Loucy (cell line): ENCODE data around the gene U2SURP.

Source experiments
- H2AFZ ChIP-seq: fragments of 200-600 bp; sonication (generic); 2 replicates; pipeline ENCODE4 v1.6.0; 2016; ENCODE audit warnings: antibody characterized with exemption, mild to moderate bottlenecking, low read length, moderate library complexity
- H3F3A ChIP-seq: fragments of 200-600 bp; 2 replicates; pipeline ENCODE4 v1.6.0; 2016; ENCODE audit warnings: antibody characterized with exemption, low read depth, mild to moderate bottlenecking
- H3K27me3 ChIP-seq: fragments of 200-600 bp; sonication (generic); 2 replicates; pipeline ENCODE4 v1.6.1; 2014; ENCODE audit warnings: low read length, mild to moderate bottlenecking; ENCODE audit not compliant: insufficient read depth, poor library complexity, severe bottlenecking
- H3K36me3 ChIP-seq: fragments of 200-600 bp; sonication (generic); 2 replicates; pipeline ENCODE4 v1.6.1; 2016; ENCODE audit warnings: low read length; ENCODE audit not compliant: insufficient read depth
- H3K4me1 ChIP-seq: fragments of 200-600 bp; sonication (generic); 2 replicates; pipeline ENCODE4 v1.5.1; 2014; ENCODE audit warnings: low read length, mild to moderate bottlenecking; ENCODE audit not compliant: insufficient read depth, poor library complexity, severe bottlenecking
- H3K4me2 ChIP-seq: fragments of 200-600 bp; sonication (generic); 2 replicates; pipeline ENCODE4 v1.6.0; 2014; ENCODE audit warnings: antibody characterized with exemption, low read length, low read depth, mild to moderate bottlenecking; ENCODE audit not compliant: poor library complexity, severe bottlenecking
- H3K4me3 ChIP-seq: fragments of 200-600 bp; sonication (generic); 2 replicates; pipeline ENCODE4 v1.5.1; 2014; ENCODE audit warnings: low read length, mild to moderate bottlenecking, mixed read lengths; ENCODE audit not compliant: poor library complexity, severe bottlenecking
- H3K79me2 ChIP-seq: fragments of 200-600 bp; sonication (generic); 2 replicates; pipeline ENCODE4 v1.6.1; 2014; ENCODE audit warnings: low read length; ENCODE audit not compliant: insufficient read depth
- H3K9ac ChIP-seq: fragments of 200-600 bp; sonication (generic); 2 replicates; pipeline ENCODE4 v1.6.0; 2014; ENCODE audit warnings: mild to moderate bottlenecking, low read depth, low read length, moderate library complexity; ENCODE audit not compliant: poor library complexity, severe bottlenecking
- H3K9me2 ChIP-seq: fragments of 200-600 bp; sonication (generic); replicated peaks from 2 replicates; pipeline ENCODE4 v1.6.1; 2016; ENCODE audit warnings: low read depth, low read length, mixed read lengths
- H3K9me3 ChIP-seq: fragments of 200-600 bp; sonication (generic); 2 replicates; pipeline ENCODE4 v1.6.1; 2014; ENCODE audit warnings: mild to moderate bottlenecking, antibody characterized with exemption, low read length, low read depth; ENCODE audit not compliant: insufficient read depth
- H4K20me1 ChIP-seq: fragments of 200-600 bp; sonication (generic); 2 replicates; pipeline ENCODE4 v1.6.0; 2014; ENCODE audit warnings: antibody characterized with exemption, low read length, mild to moderate bottlenecking; ENCODE audit not compliant: insufficient read depth, poor library complexity, severe bottlenecking
- CTCF ChIP-seq: fragments of 200-600 bp; sonication (generic); conservative IDR thresholded peaks from 2 replicates; pipeline ENCODE4 v1.5.1; 2014; ENCODE audit warnings: mild to moderate bottlenecking, antibody characterized with exemption, low read length
- EZH2phosphoT487 ChIP-seq: fragments of 200-600 bp; IDR thresholded peaks from 2 replicates; pipeline ENCODE4 v1.6.1; 2018; ENCODE audit warnings: antibody characterized with exemption, mild to moderate bottlenecking, moderate library complexity, borderline replicate concordance

Gene U2SURP

GRCh38 chr3:143001369-143002082, at the start of gene U2SURP:
TSS of gene U2SURP (plus strand) at chr3:143001570. CDS start at chr3:143001629, 59 bp downstream.
- H4K20me1 ChIP-seq = peaks cover 39% of the 10 kb centered on the region
- H3K4me3 ChIP-seq = peak within 1 kb of the TSS; percentile 85
- H2AFZ ChIP-seq = peak within 1 kb of the TSS; percentile 90
- H3K4me2 ChIP-seq = peak within 1 kb of the TSS; percentile 97
- no peaks in the 10 kb centered on the region for H3K27me3 ChIP-seq
- no peaks in the 10 kb centered on the region for H3K9me3 ChIP-seq
- peak within 1 kb of the TSS; percentile 89 for H3K9ac ChIP-seq
- H3K4me1 ChIP-seq = peaks cover 29% of the 10 kb centered on the region
- peaks cover 60% of the 10 kb centered on the region for H3K79me2 ChIP-seq
- TF ChIP-seq EZH2phosphoT487 (no peak), CTCF (no peak)
- no peaks in the 10 kb centered on the region for H3F3A ChIP-seq
- no peaks in the 10 kb centered on the region for H3K9me2 ChIP-seq
- no peaks in the 10 kb centered on the region for H3K36me3 ChIP-seq

GRCh38 chr3:142951794-142952193, 49.6 kb upstream of the U2SURP start:
- H4K20me1 ChIP-seq = no peaks in the 10 kb centered on the region
- H3K9me2 ChIP-seq = no peaks in the 10 kb centered on the region
- no peaks in the 10 kb centered on the region for H3K9me3 ChIP-seq
- TF ChIP-seq EZH2phosphoT487 (no peak), CTCF (no peak)
- no peaks in the 10 kb centered on the region for H3K27me3 ChIP-seq
- no peaks in the 10 kb centered on the region for H3K36me3 ChIP-seq
- no peak overlapping the region for H2AFZ ChIP-seq
- no peak overlapping the region for H3K4me3 ChIP-seq
- H3K4me1 ChIP-seq = no peaks in the 10 kb centered on the region
- H3K4me2 ChIP-seq = no peak overlapping the region
- H3K79me2 ChIP-seq = no peaks in the 10 kb centered on the region
- H3K9ac ChIP-seq = no peak overlapping the region
- no peaks in the 10 kb centered on the region for H3F3A ChIP-seq

- Histone ChIP-seq H3K79me2 (no peaks in the 10 kb centered on the region), H3K4me3 (no peak overlapping the region), H4K20me1 (no peaks in the 10 kb centered on the region), H3K36me3 (no peaks in the 10 kb centered on the region), H3K9ac (no peak overlapping the region), H3F3A (no peaks in the 10 kb centered on the region), H3K27me3 (no peaks in the 10 kb centered on the region), H3K4me2 (no peak overlapping the region), H2AFZ (no peak overlapping the region), H3K9me3 (no peaks in the 10 kb centered on the region), H3K9me2 (no peaks in the 10 kb centered on the region), H3K4me1 (no peaks in the 10 kb centered on the region)
- TF ChIP-seq EZH2phosphoT487 = no peak
- no peak for TF ChIP-seq CTCF
Measured at GRCh38 chr3:142952272-142953193, 48.8 kb upstream of the U2SURP start.
